GM21360 (cell line): ENCODE measurements around the gene RAB7B.
"Not testable (repeated sequence)": the region's sequence is repeated elsewhere in the genome, so short reads cannot be mapped to it uniquely, and the experiment has no call there.

Source experiments
- ATAC-seq: cut with Tn5 transposase; IDR thresholded peaks from one replicate; pipeline ENCODE4 v1.9.1; 2021; ENCODE audit warnings: mild to moderate bottlenecking, moderate library complexity; ENCODE audit not compliant: unreplicated experiment

Gene RAB7B

DNA sequence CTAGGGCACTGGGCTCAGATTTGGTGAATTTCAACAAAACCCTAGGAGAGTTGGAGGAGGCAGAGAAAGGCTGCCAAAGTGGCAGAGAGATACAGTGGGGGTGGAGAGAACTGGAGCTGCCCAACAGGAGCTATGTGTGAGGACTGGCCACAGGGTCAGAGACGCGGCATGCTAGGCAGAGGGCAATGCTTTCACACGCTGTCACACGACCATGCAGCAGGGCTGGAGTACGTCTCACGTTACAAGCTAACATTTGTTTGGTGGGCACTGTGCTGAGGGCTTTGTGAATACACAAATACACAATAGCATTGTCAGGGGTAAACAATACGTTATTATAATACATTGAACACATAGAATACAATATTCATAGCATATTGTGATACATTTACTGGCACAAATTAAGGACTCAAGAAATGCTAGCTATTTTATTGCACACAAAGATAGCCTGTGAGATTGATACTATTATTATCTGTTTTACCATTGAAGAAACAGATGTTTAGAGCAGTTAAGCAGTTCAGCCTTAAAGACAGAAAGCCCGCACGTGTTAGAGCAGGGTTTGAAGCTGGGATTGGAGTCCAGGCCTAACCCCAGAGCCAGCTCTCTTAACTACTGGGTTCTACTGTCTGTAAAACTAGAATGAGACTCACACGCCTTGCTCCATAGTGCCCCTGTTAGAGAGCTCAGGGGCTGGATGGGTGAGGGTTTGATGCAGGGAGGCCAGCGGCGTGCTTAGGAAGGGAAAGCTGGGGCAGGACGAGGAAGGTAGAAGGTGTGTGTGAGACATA is 4.5 kb downstream of the RAB7B start:
- no peak for ATAC-seq

DNA sequence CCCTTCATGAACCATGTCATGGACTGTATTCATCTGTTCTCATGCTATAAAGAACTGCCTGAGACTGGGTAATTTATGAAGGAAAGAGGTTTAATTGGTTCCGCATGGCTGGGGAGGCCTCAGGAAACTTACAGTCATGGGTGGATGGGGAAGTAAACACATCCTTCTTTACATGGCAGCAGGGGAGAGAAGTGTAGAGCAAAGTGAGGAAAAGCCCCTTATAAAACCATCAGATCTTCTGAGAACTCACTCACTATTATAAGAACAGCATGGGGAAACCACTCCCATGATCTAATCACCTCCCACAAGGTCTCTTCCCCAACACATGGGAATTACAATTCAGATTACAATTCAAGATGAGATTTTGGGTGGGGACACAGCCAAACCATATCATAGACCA is 6.6 kb downstream of the RAB7B start:
- ATAC-seq, result not testable (repeated sequence)

DNA sequence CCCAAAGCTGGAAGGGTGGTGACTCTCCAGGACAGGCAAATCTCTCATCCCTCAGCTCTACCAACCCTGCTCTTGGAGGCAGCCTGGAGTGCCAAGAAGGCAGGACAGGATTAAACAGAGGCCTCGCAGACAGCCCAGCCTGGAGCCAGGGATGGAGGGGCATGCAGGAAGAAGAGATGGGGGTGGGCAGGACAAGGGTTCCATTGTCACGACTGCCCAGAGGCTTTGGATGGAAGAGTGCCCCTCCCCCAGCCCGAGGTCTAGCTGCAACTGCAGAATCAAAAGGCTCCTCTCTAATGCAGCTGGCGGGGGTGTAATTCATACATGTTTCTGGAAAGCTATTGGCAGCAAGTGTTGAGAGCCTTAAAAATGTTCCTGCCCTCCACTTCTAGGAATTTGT is 8.8 kb downstream of the RAB7B start:
- no peak for ATAC-seq

DNA sequence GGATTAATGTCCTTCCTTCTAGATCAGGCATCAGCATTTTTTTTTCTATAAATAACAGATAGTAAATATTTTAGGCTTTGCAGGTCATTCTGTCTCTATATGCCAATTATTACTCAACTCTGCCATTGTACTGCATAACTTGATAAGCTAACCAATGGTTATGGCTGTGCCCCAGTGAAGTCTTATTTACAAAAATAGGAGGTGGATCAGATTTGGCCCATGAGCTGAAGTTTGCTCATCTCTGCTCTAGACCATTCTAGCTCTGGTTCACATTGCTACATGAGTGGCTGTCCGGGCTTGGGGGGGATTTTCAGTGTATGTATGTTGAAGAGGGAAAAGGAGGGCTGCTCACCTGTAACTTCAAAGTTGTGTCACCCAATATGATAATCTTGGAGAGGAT is 10.1 kb downstream of the RAB7B start:
- no peak for ATAC-seq

DNA sequence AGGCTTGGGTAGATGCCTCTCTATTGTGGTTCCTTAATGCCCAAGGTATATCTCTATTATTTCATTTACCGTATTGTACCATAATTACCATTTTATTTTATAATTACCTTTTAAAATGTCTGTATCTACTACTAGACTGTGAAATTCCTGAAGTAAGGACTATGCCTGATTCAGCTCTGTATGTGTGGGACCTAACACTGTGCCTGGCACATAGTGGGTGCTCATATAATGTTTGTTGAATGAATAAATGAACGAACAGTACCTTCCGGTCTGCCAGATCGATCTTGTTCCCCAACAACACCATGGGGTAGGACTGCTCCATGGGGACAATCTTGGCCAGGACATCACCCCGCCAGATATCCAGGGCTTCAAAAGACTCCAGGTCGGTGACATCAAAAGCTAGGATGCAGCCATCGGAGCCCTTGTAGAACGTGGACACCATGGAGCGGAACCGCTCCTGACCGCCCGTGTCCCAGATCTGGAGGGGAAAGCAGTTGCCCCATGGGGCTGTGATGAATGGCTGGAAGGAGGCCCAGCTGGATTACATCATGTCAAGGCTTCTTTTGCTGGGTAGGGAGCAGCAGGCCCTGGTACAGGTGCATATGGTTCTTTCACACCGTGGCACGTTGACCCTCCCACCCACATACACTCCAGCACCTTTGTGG is 10.8 kb downstream of the RAB7B start:
- ATAC-seq, result no peak

DNA sequence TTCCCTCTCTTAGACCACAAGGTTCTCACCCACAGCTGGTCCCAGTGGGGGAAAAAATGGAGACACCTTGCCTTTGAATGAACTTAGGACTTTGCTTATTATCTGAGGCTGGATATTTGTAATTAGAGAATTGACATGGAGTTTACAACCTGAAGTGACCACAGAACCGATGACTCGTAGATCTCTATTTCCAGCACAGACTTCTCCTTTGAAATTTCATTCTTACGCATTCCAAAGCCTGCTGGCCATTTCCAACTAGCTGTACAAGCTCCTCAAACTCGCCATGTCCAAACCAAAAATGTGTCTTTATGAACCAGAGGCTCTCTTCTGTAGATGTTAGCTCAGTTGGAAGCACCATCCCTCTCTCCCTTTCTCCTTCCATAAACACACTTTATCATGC is 12.0 kb downstream of the RAB7B start:
- no peak for ATAC-seq

DNA sequence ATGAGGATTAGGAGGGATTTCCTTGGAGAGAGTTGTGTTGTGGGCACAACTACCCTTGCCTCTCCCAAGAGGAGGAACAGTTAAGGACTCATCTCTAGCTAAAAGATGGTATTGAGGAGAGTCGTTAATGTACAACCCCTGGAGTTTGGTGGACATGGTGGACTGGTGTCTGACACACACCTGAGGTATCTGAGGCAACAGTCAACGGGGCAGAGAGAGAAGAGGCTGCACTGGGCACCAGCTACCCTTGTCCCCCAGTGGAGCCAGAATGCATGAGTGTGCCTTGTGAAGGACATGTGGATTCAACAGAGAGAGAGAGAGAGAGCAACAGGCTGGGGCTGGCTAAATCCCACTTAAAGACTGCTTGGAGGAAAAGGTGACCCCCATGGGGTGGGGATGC is 13.0 kb downstream of the RAB7B start:
- ATAC-seq, result no peak

DNA sequence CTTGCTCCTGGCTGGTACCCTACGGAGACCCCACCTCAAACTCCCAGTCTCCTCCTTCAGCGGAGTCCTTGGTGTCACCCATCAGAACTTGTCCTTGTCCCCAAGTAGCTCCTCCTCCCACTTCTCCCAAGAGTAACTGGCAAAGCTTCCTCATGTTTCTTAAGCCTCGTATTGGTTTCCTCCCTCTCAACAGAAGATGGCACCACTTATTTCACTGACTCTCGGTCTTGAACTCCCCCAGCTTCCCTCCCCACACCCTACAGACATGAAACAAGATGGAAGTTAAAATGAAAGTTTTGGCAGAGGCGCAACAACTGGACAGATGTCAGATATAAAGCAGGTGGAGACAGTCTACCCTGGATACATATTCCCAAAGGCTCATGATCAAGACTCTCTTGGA is 13.4 kb downstream of the RAB7B start:
- ATAC-seq, result no peak

DNA sequence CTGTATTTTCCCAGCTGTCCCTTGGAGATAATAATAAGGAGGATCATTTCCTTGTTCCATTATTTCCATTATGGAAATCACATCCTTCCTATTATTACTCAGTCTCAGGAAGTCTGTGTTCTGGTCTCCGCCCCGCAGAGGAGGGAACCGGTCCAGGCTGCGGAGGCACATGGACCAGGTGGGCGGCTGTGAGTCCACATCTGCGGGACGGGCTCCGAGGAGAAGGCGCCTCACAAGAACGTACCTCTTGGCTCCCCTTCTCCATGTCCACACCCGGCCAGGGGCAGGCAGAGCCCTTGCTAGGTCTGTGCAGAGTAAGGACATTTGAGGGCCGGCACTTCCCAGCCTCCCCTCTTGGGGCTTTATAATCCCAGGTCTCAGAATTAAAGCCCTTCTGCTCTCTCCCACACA is 14.6 kb downstream of the RAB7B start:
- ATAC-seq, result no peak

DNA sequence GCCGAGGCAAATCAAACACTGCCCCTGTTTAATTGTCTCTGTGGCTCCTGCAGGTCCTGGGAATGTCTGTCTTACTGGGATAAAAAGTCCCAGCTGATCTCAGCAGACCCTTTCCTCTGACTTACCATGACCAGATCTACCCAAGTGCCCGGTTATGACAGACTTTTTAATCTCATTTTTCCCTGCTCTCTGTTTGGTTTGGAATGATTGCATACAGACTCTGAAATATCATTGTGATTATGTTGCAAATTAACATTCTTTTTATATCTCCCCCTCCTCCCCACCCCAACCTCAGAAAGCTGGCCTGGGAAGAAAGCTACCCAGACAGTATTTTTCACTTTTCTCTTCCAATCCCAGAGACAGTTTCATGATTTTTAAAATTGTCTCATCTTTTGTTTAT is 16.3 kb downstream of the RAB7B start:
- no peak for ATAC-seq

DNA sequence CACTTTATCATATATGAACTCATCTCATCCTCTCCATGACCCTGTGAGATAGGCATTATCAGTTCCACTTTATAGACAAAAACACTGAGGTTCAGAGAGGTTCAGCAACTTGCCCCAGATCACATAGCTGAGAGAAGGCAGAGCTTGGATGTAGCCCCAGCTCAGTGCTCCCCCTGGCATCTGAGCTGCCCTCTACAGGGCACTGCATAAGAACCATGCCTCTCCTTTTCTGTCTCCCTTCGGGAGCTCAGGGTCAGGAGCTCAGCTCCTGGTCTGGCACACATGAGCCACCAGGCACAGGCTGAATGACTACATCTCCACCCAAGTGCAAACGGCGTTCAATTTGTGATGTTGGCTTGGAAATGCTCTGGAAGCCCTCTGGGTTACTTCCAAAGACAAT is 16.9 kb downstream of the RAB7B start:
- ATAC-seq, result no peak

DNA sequence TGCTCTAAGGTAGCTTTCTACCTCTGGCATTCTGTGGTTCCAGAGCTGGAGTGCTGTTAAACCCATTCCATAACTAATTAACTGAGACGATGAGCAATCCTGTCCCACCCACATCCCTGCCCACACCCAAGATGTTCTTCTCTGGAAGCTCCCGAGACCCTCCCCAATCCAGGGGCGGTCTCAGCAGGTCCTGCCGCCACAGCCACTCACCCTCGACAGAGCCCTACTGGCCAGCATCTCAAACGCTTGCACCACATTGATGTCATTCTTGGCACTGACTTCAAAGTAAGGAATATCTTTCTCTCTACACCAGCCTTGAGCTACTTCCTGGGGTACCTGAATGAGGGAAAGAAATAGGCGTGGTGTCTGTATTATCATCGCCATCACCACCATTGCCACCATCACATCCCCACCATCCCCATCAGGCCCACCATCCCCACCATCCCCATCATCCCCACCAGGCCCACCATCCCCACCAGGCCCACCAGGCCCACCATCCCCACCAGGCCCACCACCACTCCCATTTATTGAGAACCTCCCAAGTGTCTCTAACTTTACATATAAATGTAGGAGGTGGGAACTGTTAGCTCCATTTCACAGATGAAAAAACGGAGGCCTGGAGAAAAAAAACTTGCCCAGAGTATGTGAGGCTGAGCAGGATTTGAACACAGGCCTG is 17.7 kb downstream of the RAB7B start:
- no peak for ATAC-seq

DNA sequence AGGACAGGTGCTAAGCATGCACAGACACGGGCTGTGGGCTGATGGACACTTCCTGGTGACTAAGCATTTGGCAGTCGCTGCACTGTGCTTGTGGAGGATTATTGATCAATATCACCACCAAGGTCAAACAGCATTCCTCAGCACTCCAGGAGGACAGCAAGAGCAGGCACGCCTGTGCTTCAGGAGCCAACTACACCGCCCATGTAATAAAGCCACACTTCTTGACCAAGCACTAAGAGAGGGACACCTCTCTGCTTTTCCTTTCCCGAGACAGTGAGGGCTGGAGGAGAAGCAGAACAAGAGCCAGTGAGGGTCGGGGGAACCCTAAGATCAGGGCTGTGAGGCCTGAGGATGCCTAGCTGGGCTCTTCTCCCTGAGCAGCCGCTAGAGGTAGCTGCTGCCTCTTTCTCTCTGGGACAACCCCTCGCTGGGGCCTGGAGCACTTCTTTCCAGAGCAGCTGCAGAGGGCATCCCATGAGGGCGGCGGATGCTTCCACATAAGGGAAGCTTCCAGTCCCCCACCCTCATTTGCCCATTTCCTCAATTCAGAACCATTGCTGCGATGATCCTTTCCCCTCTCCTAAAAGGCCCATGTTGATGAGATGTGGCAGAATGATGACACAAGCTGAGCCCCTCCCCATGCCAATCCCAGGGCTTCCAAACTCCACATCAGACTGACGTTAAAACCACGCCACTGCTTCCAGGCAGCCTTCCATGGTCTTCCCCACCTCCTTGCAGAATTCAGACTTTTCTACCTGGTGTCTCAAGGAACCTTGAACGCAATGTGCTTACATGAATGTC is 19.1 kb downstream of the RAB7B start:
- ATAC-seq, result no peak

DNA sequence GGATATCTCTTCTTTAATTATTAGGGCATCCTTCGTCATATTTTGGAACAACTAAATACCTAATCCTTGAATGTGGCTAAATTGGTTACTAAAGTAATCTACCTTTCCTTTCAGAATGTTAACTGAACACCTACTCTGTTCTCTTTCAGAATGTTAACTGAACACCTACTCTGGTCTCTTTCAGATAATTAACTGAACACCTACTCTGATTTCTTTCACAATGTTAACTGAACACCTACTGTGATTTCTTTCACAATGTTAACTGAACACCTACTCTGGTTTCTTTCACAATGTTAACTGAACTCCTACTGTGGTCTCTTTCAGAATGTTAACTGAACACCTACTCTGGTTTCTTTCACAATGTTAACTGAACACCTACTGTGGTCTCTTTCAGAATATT is 21.9 kb downstream of the RAB7B start:
- ATAC-seq, result no peak

DNA sequence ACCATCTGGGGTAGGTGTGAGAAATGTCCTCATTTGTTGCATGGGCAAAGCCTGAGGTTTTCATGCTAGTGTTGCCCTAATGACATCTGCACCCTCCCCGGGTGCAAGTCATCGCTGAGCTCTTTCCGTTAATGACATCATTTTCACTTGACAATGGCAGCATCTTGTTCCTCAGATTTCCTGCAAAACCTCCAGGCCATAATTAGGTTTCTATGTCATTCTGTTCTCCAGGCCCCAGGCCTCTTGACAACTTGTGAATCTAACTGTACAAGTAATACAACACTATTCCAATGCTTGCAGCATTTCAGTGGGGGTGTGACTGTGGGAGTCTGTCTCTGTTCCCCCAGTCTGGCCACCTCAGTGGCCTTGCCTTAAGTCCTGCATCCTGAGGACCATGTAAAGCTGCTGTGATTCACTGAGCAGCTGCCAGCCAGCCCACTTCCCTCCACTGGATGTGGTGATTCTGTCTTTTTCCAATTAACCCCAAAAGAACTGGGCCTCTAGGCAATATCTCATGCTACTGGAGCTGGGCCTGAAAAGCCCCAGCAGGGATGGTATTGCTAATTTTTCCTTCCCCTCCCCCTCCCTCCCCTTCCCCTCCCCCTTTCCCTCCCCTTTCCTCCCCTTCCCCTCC is 22.8 kb downstream of the RAB7B start:
- ATAC-seq, result no peak

DNA sequence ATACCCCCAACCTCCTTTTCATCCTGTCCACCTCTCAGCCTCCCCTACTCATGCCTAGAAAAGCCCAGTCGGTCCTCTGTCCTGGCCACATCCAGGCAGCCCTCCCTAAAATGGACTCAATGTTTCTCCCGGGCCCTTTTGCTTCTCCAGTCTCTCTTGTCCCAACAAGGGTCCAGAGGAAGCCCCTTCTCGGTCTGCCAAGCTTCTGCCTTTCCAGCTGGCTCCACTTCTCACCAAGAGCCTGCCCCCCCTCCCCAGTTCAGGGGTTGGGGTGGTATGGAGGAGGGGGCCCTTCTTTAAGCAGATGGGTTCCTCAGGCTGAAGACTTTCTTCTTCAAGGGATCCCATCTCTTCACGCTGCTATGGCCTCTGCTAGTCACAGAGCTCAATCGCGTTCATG is 23.9 kb downstream of the RAB7B start:
- no peak for ATAC-seq

DNA sequence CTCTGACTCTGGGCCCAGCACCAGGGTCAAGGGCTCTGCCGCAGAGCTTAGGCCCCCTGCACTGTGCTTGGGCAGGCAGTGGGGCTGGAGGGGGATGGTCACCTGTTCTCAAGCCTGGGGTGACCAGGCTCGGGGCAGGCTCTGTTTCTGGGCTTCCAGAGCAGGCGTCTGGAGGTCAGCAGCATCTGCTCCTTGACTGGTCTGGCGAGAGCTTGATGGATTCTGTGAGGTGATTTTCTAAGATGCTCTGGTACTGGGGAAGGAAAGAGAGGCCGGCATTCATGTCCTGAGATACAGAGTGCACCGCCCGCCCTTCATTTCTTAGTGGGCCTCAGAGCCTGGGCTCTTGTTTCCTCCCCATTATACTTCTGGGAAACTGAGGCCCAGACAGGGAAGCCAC is 24.5 kb downstream of the RAB7B start:
- ATAC-seq, result no peak

DNA sequence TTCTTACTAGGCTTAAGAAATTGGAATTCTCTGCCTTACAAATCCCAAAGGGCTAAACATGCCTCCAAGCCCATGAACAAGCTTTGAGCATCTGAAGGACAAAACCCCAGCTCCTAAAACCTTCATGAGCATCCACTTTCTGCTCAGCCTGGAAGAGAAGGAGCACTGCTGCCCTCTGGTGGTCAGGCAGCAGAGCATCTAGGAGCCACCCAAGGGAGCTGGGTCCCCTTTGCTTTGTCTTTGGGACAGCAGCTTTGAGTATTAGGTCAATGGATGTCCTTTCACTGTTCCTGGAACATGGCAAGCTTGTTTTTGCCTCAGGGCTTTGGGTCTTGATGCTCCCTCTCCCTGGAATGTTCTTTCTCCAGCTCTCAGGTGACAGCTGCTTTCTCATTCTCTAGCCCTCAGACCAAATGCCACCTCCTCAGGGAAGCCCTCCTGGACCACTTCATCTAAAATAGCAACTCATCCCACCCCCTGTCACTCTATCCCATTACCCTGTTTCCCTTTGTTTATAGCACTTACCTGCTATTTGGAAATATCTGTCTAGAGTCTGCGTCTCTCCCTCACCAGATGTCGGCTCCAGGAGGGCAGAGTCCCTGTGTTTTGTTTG is 25.7 kb downstream of the RAB7B start:
- ATAC-seq, result no peak

DNA sequence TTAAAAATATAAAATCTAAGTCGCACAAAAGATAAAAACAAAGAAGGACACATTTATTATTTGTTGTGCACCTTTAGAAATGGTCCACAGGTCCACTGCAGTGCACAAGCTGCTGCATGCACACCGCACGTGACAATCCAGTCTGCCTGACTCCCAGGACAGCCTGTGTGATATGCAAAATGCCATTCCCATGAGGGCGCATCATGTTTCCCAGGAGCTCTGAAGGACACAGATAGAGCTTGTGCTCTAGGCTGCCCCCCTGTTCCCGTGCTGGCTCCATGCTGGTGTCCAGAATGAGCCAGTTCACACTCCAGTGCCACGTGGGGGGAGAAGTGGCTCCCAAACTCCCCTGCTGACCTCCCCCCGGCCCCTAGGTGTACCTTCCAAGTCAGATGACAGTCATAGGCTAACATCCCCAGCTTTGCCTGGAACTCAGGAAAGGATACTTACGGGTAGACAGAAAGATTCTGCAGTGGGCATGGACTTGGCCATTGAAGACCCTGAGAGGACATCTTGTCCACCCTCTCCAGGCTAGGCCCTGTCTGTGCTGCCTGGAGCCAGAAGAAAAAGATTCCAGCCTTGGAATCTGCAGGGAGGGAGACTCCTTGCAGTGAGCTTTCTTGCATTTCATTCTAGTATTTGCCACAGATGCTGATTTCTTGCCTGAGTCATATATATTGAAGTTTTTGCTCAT is 26.3 kb downstream of the RAB7B start:
- no peak for ATAC-seq

DNA sequence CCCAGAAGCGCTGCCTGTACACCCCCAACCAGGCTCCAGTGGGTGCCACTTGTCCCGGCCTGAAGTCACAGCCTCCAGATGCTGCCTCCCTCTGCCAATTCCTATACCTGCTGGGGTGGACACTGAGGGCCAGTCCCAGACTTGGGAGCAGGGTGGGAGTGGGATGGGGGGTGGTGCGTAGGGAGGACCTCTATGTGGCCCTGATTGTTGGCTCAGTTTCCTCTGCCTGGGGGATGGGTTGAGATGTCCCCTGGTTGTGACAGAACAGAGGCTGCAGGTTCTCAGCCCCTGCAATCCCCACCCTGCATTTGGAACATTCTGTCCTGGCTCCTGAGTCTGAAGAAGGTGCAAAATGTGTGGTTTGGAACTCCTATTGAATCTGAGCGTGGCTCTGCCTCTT is 27.2 kb downstream of the RAB7B start:
- ATAC-seq, result no peak
